ENCODE data around the gene MEA1.

Gene MEA1

DNA sequence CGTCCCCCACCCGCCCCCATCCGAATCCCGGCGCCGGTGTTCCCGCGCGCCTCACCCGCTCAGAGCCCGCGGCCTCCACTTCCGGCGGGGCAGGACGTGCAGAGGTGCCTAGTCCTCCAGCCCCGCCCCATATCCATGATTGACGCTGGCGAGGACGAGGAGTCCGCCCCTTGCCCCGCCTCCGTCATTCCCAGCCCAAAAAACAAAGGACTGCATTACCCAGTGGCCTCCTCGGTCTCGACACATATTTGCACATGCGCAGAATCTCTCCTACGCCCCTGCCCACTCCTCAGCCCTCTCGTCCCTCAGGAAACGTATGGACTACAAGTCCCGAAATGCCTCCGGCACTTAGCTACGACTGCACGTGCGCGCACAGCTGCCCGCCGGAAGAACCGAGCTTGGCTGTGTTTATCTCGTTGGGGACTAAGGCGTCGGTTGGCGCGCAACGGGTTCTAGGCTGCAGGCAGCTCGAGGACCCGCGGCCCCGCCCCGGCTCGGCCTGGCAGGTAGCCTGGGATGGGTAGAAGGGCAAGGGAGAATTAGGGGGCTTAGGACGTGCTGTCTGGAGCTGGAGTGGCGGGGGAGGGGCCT lies at the start of gene MEA1, which contains the start of gene KLHDC3:
Gene MEA1 (minus strand): TSS at position 104 of the 591 bp plus-strand sequence. CDS start 133 bp downstream, outside the sequence.
Gene KLHDC3 (plus strand): TSS at position 407 of the 591 bp plus-strand sequence. CDS start 2,944 bp downstream, outside the sequence.
- DNase-seq (ENCODE audit: low read depth) = peak; percentile 100
- TF ChIP-seq, protein P1, sequence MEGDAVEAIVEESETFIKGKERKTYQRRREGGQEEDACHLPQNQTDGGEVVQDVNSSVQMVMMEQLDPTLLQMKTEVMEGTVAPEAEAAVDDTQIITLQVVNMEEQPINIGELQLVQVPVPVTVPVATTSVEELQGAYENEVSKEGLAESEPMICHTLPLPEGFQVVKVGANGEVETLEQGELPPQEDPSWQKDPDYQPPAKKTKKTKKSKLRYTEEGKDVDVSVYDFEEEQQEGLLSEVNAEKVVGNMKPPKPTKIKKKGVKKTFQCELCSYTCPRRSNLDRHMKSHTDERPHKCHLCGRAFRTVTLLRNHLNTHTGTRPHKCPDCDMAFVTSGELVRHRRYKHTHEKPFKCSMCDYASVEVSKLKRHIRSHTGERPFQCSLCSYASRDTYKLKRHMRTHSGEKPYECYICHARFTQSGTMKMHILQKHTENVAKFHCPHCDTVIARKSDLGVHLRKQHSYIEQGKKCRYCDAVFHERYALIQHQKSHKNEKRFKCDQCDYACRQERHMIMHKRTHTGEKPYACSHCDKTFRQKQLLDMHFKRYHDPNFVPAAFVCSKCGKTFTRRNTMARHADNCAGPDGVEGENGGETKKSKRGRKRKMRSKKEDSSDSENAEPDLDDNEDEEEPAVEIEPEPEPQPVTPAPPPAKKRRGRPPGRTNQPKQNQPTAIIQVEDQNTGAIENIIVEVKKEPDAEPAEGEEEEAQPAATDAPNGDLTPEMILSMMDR (conservative IDR thresholded peaks at IDR 0.05; ENCODE audit: low read length) = no peak
- peak within 1 kb of the TSS; percentile 81 for H3K4me3 ChIP-seq (ENCODE audit: low read length)

DNA sequence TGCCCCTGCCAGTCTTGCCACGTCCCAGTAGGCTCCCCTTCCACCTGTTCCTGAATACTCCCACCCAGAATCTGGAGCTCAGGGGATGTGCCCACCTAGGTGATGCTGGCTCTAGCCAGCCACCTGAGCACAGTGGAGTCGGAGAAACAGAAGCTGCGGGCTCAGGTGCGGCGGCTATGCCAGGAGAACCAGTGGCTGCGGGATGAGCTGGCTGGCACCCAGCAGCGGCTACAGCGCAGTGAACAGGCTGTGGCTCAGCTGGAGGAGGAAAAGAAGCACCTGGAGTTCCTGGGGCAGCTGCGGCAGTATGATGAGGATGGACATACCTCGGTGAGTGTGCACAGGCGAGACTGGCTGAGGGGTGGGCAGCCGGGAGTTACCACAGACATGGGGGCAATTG lies 49.1 kb upstream of the MEA1 start:
- TF ChIP-seq, protein P1 (conservative IDR thresholded peaks at IDR 0.05; ENCODE audit: low read length) = no peak
- H3K4me3 ChIP-seq (ENCODE audit: low read length) = no peak overlapping the region
- DNase-seq (ENCODE audit: low read depth) = no peak

DNA sequence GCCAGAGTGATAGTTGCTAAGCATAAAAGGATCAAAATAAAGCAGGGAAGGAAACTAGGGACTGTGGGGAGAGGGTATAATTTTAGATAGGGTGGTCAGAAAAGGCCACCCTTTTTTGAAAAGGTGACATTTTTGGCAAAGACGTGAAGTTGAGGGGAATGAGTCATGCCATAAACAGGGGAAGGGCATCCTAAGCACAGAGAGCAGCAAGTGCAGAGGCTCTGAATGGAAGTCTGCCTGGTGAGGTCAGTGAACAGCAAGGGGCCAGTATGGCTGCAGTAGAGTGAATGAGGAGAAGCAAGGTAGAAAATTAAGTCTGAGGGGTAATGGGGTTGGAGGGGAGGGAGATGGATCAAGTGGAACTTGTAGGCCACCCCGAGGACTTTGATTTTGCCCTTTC lies 48.1 kb upstream of the MEA1 start:
- TF ChIP-seq, protein P1 (conservative IDR thresholded peaks at IDR 0.05; ENCODE audit: low read length) = no peak
- H3K4me3 ChIP-seq (ENCODE audit: low read length) = no peak overlapping the region
- DNase-seq (ENCODE audit: low read depth) = no peak

DNA sequence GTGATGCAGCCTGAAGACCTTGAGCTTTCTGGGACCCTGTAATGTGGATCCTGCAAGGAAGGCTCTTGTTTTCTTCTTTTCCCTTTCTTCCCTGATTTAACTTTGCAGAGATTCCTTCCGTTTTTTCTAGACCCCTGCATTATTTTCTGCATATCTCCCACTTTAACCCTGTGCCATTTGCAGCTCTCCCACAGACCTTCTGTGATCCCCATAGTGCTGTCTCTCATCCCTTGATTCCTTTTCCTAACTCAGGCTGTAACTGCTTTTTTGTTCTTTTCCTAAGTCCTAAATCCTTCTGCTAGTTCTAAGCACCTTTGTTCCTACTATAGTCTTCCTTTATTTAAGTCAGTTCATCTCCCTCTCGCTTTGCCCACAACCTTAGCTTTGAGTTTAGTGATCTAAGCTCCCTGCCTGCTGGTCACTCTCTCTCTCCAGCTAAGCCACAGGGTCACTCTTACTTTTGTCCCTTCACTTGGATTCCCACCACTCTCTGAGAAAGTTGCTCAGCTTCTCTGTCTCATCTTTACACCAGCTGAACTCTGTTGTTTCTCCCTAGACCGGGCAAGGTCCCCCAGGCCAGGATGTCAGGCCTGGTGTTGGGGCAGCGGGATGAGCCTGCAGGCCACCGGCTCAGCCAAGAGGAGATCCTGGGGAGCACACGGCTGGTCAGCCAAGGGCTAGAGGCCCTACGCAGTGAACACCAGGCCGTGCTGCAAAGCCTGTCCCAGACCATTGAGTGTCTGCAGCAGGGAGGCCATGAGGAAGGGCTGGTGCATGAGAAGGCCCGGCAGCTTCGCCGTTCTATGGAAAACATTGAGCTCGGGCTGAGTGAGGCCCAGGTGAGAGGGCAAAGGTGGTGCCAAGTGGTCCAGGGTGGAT lies 47.2 kb upstream of the MEA1 start:
- H3K4me3 ChIP-seq (ENCODE audit: low read length) = peak overlapping the region; percentile 99
- TF ChIP-seq, protein P1 (conservative IDR thresholded peaks at IDR 0.05; ENCODE audit: low read length) = no peak
- no peak for DNase-seq (ENCODE audit: low read depth)

DNA sequence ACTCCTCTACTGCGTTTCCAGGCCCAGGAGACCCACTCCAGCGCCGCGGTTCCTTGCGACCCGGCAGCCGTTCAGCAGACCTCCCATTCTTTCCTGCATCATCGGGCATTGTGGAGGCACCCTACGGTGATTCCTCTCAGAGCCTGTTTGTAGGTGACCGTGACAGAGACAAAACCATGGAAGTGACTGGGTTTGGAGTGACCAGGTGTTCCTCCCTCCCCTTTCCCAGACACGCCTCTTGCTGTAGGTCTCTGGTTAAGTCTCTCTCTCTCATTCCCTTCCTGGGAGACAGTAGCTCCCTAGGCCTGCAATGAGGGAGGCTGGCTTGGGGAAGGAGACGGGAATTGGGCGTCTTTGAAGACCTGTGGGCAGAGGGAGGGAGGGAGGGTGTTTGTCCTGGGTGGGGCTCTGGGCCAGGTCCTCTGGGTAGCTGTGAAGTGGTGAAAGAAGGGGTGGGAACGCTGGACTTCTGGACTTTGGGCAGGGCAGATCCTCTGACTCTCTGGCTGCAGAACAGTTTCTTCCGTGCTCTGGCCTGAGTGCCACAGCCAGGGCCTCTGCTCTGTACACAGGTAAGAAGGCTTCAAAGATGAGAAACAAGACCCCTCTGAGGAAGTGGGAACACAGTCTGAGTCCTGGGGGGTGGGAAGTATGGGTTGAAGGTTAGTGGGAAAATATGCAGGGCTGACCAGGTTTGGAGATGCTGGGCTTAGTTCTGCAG lies 46.4 kb upstream of the MEA1 start:
- DNase-seq (ENCODE audit: low read depth) = no peak
- peak overlapping the region; percentile 99 for H3K4me3 ChIP-seq (ENCODE audit: low read length)
- TF ChIP-seq, protein P1 (conservative IDR thresholded peaks at IDR 0.05; ENCODE audit: low read length) = no peak

DNA sequence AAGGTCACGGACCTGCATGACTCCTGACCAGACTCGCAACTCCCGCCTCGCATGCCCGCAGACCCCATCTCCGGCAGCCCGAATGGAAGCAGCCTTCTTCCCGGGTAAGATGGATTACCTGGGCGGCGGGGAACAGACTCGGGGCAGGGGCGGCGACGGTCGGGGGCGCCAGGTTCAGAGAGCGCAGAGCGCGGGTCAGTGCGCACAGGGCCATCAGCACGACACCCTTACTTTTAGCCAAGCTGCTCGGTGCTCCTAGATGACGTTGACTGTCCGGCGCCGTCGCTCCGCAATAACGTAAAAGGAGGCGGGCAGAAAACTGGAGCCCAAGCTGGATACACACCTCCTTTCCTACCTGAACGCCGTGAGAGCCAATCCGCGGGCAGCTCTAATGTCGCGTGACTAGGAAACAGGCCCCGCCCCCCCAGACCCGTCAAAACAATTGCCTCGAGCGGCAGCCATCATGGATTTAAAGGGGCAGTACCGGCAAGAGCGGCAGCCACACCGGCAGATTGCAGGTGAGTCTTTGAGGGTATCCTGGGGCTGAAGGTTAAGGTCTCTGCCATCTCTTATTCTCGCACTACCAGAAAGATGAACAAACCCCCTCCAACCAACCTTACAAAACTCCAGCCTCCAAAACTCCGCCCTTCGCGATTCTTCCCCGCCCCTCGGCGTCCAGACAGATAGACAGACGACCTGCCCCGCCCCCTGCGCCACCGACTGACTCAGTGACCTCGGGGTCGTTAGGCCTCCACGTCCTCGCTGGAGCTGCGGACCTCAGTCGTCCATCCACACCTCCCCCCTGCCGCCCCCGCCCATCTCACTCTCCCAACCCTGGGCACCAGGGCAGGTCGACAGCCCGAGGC lies 45.7 kb upstream of the MEA1 start, which contains the start of the genes KLC4 and MRPL2:
Gene KLC4 (plus strand): TSS at position 464 of the 866 bp plus-strand sequence. CDS start 1,705 bp downstream, outside the sequence.
Gene MRPL2 (minus strand): TSS at position 267 of the 866 bp plus-strand sequence. CDS start 53 bp downstream, at position 214.
- TF ChIP-seq, protein P1 (conservative IDR thresholded peaks at IDR 0.05; ENCODE audit: low read length) = no peak
- DNase-seq (ENCODE audit: low read depth) = peak; percentile 98
- H3K4me3 ChIP-seq (ENCODE audit: low read length) = peak within 1 kb of the TSS; percentile 99

All from AG10803 (cell line).